Body of pancreas (tissue), 4 donors: ENCODE measurements around the gene BRD4. TPM values are rescaled to one million over a fixed set of nuclear protein-coding genes. Genes with fewer than 3 reads are reported as not detected.

ENCODE experiments used
- ATAC-seq: fragments of 150-250 bp; one replicate; pipeline ENCODE4 v1.9.1; 2016
- DNase-seq, 4 donors: peaks; one replicate each; pipeline ENCODE4 v3.0.0-alpha.2; 2019
- H3K27ac ChIP-seq, 4 donors: fragments of 200-600 bp; sonication (generic); 1 replicate in 3 of 4; 2 replicates in 1 of 4; pipeline versions ENCODE4 v1.5.1 to v1.6.1; 2016 to 2019; ENCODE audit warnings: mild to moderate bottlenecking in 1 of 4, mixed read lengths in 1 of 4, moderate library complexity in 1 of 4
- H3K27me3 ChIP-seq, 2 donors: fragments of 200-600 bp; sonication (generic); one replicate each; pipeline ENCODE4 v1.6.0; 2016; ENCODE audit warnings: mild to moderate bottlenecking in 1 of 2
- H3K36me3 ChIP-seq, 2 donors: fragments of 200-600 bp; sonication (generic); replicated peaks in 1 of 2; 2 replicates each; pipeline ENCODE4 v1.5.1; 2016; ENCODE audit warnings: low read depth in 2 of 2; ENCODE audit not compliant: insufficient read depth in 1 of 2
- H3K4me1 ChIP-seq: fragments of 200-600 bp; sonication (generic); one replicate; pipeline ENCODE4 v1.6.0; 2016
- H3K4me3 ChIP-seq, 2 donors: fragments of 200-600 bp; sonication (generic); 1 replicate in 1 of 2; 2 replicates in 1 of 2; pipeline ENCODE4 v1.5.1; 2016 to 2019
- H3K9me3 ChIP-seq, 3 donors: fragments of 200-600 bp; sonication (generic); 1 replicate in 2 of 3; 2 replicates in 1 of 3; pipeline ENCODE4 v1.5.1; 2016
- POLR2A ChIP-seq, 3 donors: fragments of 450-650 bp; IDR thresholded peaks; one replicate each; pipeline ENCODE4 v1.6.1; 2016; ENCODE audit warnings: antibody characterized with exemption in 3 of 3, mild to moderate bottlenecking in 2 of 3
- WGBS, 2 donors: methylation state at CpG; one replicate each; pipeline ENCODE4 v1.1.5; 2017; 5-methylcytosine and 5-hydroxymethylcytosine counted together
- intact Hi-C: fragments of 100-400 bp; cut with DNase I; formaldehyde crosslinking; loops from one replicate; pipeline ENCODE4 v1.15.1; 2023
- total RNA-seq, 2 donors: library from RNA; depleted of rRNA; stranded (reverse); fragments of >200 nt; gene quantifications; one replicate each; pipeline ENCODE4 v1.1.0, GENCODE V29; 2016
- TF ChIP-seq, protein P1 (sequence below), 7 experiments: fragments of 450-650 bp in 4 of 7; fragments of 200-600 bp in 3 of 7; sonication (generic) in 3 of 7; IDR thresholded peaks; one replicate each; pipeline ENCODE4 v1.5.1; 2016 to 2019; ENCODE audit warnings: antibody characterized with exemption in 7 of 7

BRD4 gene
- total RNA-seq, 2 donors from 2014 or later, result 15.3 to 33.6 TPM

DNA sequence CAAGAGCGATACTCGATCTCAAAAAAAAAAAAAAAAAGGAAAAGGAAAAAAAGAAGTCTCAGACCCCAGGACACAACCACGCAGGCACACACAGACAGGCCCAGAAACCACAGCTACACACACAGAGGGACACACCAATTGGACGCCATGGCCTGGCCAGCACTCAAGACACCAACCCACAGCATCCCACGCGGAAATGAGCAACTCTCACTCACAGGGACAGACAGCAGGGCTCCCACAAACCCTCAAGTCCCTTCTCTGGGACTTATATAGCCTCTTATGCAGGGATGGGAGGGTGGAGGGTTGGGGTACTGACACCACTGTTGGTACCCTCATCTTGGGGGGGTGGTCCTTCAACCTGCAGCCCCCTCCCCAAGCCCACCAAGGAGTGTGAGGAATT is 137.4 kb downstream of the BRD4 start:
- WGBS, 2 donors, result 59 to 63% methylated on average over 6 of the region's 6 CpGs
- H3K4me1 ChIP-seq, result peaks cover 21% of the 10 kb centered on the region
- ATAC-seq (no peak), DNase-seq (peak in 3 of 4 donors; percentile 24 to 46 (median 25))
- H3K4me3 ChIP-seq, result no peak overlapping the region
- intact Hi-C loops, result no loop called here
- peak overlapping the region; percentile 78 to 86 (median 83) for H3K27ac ChIP-seq
- H3K9me3 ChIP-seq, result no peaks in the 10 kb centered on the region
- TF ChIP-seq, protein P1, sequence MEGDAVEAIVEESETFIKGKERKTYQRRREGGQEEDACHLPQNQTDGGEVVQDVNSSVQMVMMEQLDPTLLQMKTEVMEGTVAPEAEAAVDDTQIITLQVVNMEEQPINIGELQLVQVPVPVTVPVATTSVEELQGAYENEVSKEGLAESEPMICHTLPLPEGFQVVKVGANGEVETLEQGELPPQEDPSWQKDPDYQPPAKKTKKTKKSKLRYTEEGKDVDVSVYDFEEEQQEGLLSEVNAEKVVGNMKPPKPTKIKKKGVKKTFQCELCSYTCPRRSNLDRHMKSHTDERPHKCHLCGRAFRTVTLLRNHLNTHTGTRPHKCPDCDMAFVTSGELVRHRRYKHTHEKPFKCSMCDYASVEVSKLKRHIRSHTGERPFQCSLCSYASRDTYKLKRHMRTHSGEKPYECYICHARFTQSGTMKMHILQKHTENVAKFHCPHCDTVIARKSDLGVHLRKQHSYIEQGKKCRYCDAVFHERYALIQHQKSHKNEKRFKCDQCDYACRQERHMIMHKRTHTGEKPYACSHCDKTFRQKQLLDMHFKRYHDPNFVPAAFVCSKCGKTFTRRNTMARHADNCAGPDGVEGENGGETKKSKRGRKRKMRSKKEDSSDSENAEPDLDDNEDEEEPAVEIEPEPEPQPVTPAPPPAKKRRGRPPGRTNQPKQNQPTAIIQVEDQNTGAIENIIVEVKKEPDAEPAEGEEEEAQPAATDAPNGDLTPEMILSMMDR (IDR thresholded peaks at IDR 0.05), result no peak
- TF ChIP-seq POLR2A (IDR thresholded peaks at IDR 0.05), result no peak
- H3K27me3 ChIP-seq, result no peaks in the 10 kb centered on the region
- H3K36me3 ChIP-seq, result no peaks in the 10 kb centered on the region

DNA sequence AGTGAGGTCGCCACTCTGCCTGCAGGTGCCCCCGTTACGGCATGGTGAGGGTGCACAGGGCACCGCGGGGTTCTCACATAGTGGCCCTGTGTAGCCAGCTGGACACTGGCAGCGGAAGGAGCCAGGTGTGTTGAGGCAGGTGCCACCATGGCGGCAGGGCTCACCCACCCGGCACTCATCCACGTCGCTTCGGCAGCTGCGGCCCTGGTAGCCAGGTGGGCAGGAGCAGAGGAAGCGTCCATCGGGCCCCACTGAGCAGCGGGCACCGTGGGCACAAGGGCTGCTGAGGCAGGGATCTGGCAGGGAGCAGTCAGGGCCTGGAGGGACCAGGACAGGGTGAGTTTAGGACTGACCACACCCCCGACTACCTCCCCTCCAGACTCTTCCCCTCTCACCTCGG is 140.4 kb downstream of the BRD4 start:
- Histone ChIP-seq H3K27ac (no peak overlapping the region), H3K27me3 (no peaks in the 10 kb centered on the region), H3K4me3 (no peak overlapping the region), H3K36me3 (no peaks in the 10 kb centered on the region), H3K9me3 (no peaks in the 10 kb centered on the region), H3K4me1 (peaks cover 14% of the 10 kb centered on the region)
- ATAC-seq (no peak), DNase-seq (no peak)
- intact Hi-C loops, result no loop called here
- whole genome bisulfite sequencing, 2 donors, result 94% methylated on average over 18 of the region's 18 CpGs; no CpG with 5 or more reads in 1 of the 2 donors
- TF ChIP-seq, protein P1 (IDR thresholded peaks at IDR 0.05), result no peak
- TF ChIP-seq POLR2A (IDR thresholded peaks at IDR 0.05), result no peak

DNA sequence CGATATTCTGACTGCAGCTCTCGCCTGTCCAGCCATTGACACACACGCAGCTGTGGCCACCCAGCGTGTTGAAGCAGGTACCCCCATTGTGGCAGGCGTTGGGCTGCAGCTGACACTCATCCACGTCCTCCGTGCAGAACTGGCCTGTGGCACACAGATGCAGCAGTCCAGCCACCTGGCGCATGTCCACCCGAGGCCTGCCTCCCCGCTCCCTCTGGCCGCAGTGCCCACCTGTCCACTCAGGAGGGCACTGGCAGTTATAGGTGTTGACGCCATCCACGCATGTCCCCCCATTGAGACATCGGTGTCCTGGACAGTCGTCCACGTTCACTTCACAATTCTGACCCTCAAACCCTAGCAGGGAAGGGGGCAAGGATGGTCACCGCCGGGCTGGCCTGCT is 140.8 kb downstream of the BRD4 start:
- H3K27me3 ChIP-seq, result no peaks in the 10 kb centered on the region
- H3K36me3 ChIP-seq, result no peaks in the 10 kb centered on the region
- H3K27ac ChIP-seq, result no peak overlapping the region
- intact Hi-C loops, result no loop called here
- DNase-seq, result no peak
- peaks cover 10% of the 10 kb centered on the region for H3K4me1 ChIP-seq
- no peaks in the 10 kb centered on the region for H3K9me3 ChIP-seq
- no peak for TF ChIP-seq POLR2A (IDR thresholded peaks at IDR 0.05)
- TF ChIP-seq, protein P1 (IDR thresholded peaks at IDR 0.05), result no peak
- H3K4me3 ChIP-seq, result no peak overlapping the region
- ATAC-seq, result no peak
- 89 to 94% methylated on average over 5 to 17 of the region's 18 CpGs for WGBS, 2 donors

DNA sequence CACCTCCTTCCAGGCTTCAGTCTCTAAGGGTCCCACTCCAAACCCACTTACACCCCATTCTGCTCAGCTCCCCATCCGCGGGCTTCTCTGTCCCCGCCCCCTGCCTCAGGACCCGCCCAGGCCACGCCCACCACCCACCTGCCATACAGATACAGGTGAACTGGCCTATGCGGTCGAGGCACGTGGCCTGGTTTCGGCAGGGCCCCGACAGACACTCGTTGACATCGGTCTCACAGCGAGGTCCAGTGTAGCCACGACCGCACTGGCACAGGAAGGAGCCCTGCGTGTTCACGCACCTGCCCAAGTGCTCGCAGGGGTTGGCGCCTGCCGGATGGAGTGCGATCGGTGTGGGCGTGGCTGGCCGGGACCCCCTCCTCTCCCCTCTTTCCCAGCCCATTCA is 143.5 kb downstream of the BRD4 start:
- H3K36me3 ChIP-seq, result no peaks in the 10 kb centered on the region
- ATAC-seq (no peak), DNase-seq (no peak)
- intact Hi-C loops, result no loop called here
- TF ChIP-seq POLR2A (IDR thresholded peaks at IDR 0.05), result no peak
- TF ChIP-seq, protein P1 (IDR thresholded peaks at IDR 0.05), result no peak
- WGBS, 2 donors, result 74 to 83% methylated on average over 11 to 24 of the region's 24 CpGs
- no peaks in the 10 kb centered on the region for H3K9me3 ChIP-seq
- H3K27ac ChIP-seq, result no peak overlapping the region
- no peaks in the 10 kb centered on the region for H3K27me3 ChIP-seq
- no peak overlapping the region for H3K4me3 ChIP-seq
- H3K4me1 ChIP-seq, result no peaks in the 10 kb centered on the region
